Panc1 (cell line): ENCODE results near the gene TMEM179B.

Experiments
- CTCF ChIP-seq: fragments of 450-650 bp; IDR thresholded peaks from 2 replicates; pipeline ENCODE4 v1.5.1; 2017; ENCODE audit warnings: mild to moderate bottlenecking
- REST ChIP-seq, 2 experiments: IDR thresholded peaks; 2 replicates each; pipeline ENCODE4 v1.6.1; 2011 to 2012; ENCODE audit warnings: low read depth in 2 of 2, control low read depth in 1 of 2, low read length in 1 of 2, mild to moderate bottlenecking in 1 of 2, moderate library complexity in 1 of 2; ENCODE audit not compliant: insufficient read depth in 1 of 2

- TF ChIP-seq CTCF = no peak
- TF ChIP-seq REST (IDR thresholded peaks at IDR 0.05; ENCODE audit: insufficient read depth in 1 of 2, low read depth in 2 of 2, low read length in 1 of 2) = no peak
Measured at GRCh38 chr11:62771144-62772021, 15.8 kb upstream of the TMEM179B start, which contains the start of gene TAF6L.
